Glutamatergic neuron (in vitro differentiated cells): ENCODE results near the gene ZBTB6. TPM values are rescaled to one million over a fixed set of nuclear protein-coding genes. Genes with fewer than 3 reads are reported as not detected.

Experiments used
- DNase-seq: peaks from one replicate; pipeline ENCODE4 v3.0.0; 2022
- H3K27ac Mint-ChIP-seq: one replicate; pipeline ENCODE4 v1.8.0; 2020; ENCODE audit warnings: mild to moderate bottlenecking, mixed read lengths, inconsistent platforms; ENCODE audit not compliant: unreplicated experiment
- H3K27me3 Mint-ChIP-seq: one replicate; pipeline ENCODE4 v1.8.0; 2020; ENCODE audit warnings: mild to moderate bottlenecking, moderate library complexity, mixed read lengths, inconsistent platforms; ENCODE audit not compliant: unreplicated experiment
- H3K36me3 Mint-ChIP-seq: one replicate; pipeline ENCODE4 v1.8.0; 2020; ENCODE audit warnings: mild to moderate bottlenecking, mixed read lengths, inconsistent platforms; ENCODE audit not compliant: unreplicated experiment
- H3K4me1 Mint-ChIP-seq: one replicate; pipeline ENCODE4 v1.8.0; 2020; ENCODE audit warnings: mild to moderate bottlenecking, low read depth, mixed read lengths, inconsistent platforms; ENCODE audit not compliant: unreplicated experiment
- H3K4me3 Mint-ChIP-seq: one replicate; pipeline ENCODE4 v1.8.0; 2020; ENCODE audit warnings: mild to moderate bottlenecking, mixed read lengths, inconsistent platforms; ENCODE audit not compliant: unreplicated experiment
- H3K9me3 Mint-ChIP-seq: one replicate; pipeline ENCODE4 v1.8.0; 2020; ENCODE audit warnings: mild to moderate bottlenecking, moderate library complexity, mixed read lengths, inconsistent platforms; ENCODE audit not compliant: unreplicated experiment
- total RNA-seq: library from RNA; stranded (reverse); fragmentation: NEBNext Ultra II Directional; extraction: Animal tissue kit (Norgen Biotek cat#: 25700); gene quantifications from one replicate; pipeline ENCODE4 v1.2.1, GENCODE V29; 2021; ENCODE audit not compliant: unreplicated experiment
- TF ChIP-seq, protein P1 (sequence below): fragments of 200-600 bp; sonication (generic); IDR thresholded peaks from one replicate; pipeline ENCODE4 v1.5.0; 2021; ENCODE audit not compliant: partially characterized antibody, unreplicated experiment

ZBTB6 gene
- total RNA-seq, 1 donor from 2014 or later, result 10.2 TPM

DNA sequence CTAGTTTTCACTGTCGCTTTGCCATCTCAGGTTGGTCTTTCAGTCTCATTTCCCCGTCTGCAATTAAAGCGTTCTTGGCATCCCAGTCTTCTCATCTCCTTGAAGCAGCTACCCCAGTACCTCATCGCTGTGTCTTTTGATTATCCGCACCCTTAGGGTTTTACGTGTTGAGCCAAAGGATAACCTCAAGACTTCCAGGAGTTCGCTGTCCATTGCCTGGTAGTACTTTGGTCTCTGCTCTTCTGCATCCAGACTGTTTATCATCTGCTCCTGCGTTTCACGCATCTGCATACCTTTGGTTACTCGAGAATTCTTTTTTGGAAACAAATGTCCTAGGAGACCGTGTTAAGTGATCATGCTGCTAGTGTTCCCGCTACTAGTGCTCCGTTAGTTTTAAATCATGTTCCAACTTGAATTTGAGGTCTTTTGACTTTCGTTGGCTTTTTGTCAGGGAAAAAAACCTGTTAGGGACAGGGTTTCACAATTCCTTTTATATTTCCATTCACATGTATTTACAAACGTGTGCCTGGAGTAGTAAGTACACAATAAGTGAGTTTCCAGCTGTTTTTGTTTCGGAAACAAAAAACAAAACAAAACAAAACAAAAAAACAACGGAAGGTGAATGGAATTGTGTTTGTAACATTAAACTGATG lies 28.6 kb upstream of the ZBTB6 start:
- Mint-ChIP-seq H3K36me3 (no peaks in the 10 kb centered on the region), H3K27me3 (peaks cover 3% of the 10 kb centered on the region), H3K27ac (peak overlapping the region; percentile 93), H3K9me3 (peaks cover 7% of the 10 kb centered on the region), H3K4me3 (peak overlapping the region; percentile 95), H3K4me1 (no peaks in the 10 kb centered on the region)
- TF ChIP-seq, protein P1, sequence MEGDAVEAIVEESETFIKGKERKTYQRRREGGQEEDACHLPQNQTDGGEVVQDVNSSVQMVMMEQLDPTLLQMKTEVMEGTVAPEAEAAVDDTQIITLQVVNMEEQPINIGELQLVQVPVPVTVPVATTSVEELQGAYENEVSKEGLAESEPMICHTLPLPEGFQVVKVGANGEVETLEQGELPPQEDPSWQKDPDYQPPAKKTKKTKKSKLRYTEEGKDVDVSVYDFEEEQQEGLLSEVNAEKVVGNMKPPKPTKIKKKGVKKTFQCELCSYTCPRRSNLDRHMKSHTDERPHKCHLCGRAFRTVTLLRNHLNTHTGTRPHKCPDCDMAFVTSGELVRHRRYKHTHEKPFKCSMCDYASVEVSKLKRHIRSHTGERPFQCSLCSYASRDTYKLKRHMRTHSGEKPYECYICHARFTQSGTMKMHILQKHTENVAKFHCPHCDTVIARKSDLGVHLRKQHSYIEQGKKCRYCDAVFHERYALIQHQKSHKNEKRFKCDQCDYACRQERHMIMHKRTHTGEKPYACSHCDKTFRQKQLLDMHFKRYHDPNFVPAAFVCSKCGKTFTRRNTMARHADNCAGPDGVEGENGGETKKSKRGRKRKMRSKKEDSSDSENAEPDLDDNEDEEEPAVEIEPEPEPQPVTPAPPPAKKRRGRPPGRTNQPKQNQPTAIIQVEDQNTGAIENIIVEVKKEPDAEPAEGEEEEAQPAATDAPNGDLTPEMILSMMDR, result no peak
- DNase-seq, result no peak

DNA sequence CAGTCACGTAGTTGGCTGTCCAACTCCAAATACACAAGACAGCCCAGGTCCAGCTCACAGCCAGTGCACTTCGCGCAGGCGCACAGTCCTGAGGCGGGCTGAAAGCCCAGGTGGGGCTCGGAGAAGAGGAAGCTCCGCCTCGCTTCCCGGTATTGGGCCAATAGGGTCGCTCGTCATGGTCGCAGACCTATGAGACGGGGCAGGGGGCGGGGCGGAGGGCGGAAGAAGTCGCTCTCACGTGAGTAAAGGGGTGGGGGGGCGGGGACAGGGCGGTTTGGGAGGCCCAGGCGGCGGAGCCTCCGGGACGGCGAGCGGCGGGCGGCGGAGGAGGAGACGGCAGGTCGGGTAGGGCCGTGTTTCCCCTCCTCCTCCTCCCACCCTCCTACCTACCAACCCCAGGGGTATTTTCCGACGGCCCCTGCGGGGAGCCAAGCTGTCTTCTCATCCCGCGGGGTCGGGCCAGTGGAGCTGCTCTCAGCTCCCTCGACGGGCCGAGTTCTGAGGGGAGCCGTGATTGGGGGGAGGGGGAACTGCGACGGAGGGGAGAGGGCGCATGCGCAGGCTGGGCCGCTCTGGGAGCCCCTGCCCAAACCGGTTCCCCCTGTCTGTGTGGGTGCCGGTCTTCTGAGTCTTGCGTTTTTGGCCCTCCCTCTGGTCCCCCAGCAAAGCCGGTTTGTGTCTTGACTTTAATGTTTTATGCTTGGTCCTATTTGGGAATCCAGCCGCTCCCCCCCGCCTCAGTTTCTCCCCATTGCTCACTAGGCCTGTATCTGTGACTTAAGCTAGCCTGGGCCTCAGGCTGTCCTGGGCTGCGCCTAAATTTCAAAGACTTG lies 27.8 kb upstream of the ZBTB6 start, which contains the start of gene RABGAP1:
RABGAP1 (plus strand) TSS at position 272 of the 833 bp plus-strand sequence. CDS start 16,040 bp downstream, outside the sequence.
- H3K27me3 Mint-ChIP-seq, result peaks cover 4% of the 10 kb centered on the region
- H3K4me1 Mint-ChIP-seq, result no peaks in the 10 kb centered on the region
- H3K36me3 Mint-ChIP-seq, result no peaks in the 10 kb centered on the region
- peak within 1 kb of the TSS; percentile 93 for H3K27ac Mint-ChIP-seq
- peaks cover 7% of the 10 kb centered on the region for H3K9me3 Mint-ChIP-seq
- H3K4me3 Mint-ChIP-seq, result peak within 1 kb of the TSS; percentile 95
- TF ChIP-seq, protein P1, result no peak
- peak; percentile 100 for DNase-seq

DNA sequence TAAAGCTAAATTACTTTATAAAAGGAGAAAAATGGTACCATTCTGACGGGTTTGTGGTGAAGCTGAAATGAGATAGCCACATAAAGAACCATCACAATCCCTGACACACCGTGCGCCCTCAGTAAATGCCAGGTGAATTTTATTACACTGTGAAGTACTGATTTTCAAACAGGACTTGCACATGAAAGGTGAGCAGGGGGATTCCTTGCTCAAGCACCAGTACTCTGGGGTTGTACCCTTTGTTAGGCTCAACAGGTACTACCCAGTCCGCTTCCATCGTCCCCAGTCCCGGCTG lies 27.3 kb upstream of the ZBTB6 start:
- TF ChIP-seq, protein P1, result no peak
- peak overlapping the region; percentile 60 for H3K27ac Mint-ChIP-seq

DNA sequence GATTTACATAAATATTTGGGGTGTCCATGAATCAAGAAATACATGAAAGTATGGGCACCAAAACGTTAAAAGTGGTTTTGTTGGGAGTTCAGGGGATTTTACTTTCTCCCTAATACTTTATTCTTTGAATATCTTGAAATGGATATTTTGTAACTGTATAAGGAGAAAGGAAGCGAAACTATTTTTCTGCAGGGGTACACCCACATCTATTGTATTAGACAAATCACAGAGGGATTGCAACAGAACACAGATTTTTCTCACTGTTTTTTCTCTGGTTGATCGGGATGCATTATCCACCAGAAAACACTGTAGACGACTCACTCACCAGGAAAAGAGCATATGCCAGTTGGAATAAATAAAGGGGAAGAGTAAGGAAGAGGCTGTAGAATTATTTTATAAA lies 26.5 kb upstream of the ZBTB6 start:
- DNase-seq, result no peak
- Mint-ChIP-seq H3K4me3 (peak overlapping the region; percentile 58), H3K27ac (no peak overlapping the region), H3K4me1 (no peaks in the 10 kb centered on the region), H3K27me3 (peaks cover 4% of the 10 kb centered on the region), H3K36me3 (no peaks in the 10 kb centered on the region), H3K9me3 (peaks cover 7% of the 10 kb centered on the region)
- TF ChIP-seq, protein P1, result no peak

More for the DNA sequence above, 27.3 kb upstream of the ZBTB6 start:
- Mint-ChIP-seq H3K9me3 (peaks cover 7% of the 10 kb centered on the region), H3K36me3 (no peaks in the 10 kb centered on the region), H3K4me3 (peak overlapping the region; percentile 83), H3K4me1 (no peaks in the 10 kb centered on the region), H3K27me3 (peaks cover 4% of the 10 kb centered on the region)
- DNase-seq, result no peak

- H3K9me3 Mint-ChIP-seq, result peaks cover 7% of the 10 kb centered on the region
- H3K36me3 Mint-ChIP-seq, result no peaks in the 10 kb centered on the region
- no peak overlapping the region for H3K27ac Mint-ChIP-seq
- H3K27me3 Mint-ChIP-seq, result peaks cover 4% of the 10 kb centered on the region
- TF ChIP-seq, protein P1, result no peak
- no peak overlapping the region for H3K4me3 Mint-ChIP-seq
- DNase-seq, result no peak
- H3K4me1 Mint-ChIP-seq, result peaks cover 3% of the 10 kb centered on the region
These were observed 23.8 kb upstream of the ZBTB6 start for GRCh38 chr9:122936883-122937282.
